Endodermal cell (in vitro differentiated cells): ENCODE results near the gene ELAVL2. TPM values are rescaled to one million over a fixed set of nuclear protein-coding genes. Genes with fewer than 3 reads are reported as not detected.
A peak's percentile ranks its signal among the peaks of the same experiment; 100 is the strongest.

ENCODE experiments used
- DNase-seq: peaks from one replicate; pipeline ENCODE4 v3.0.0-alpha.2; 2017
- H3K27ac ChIP-seq: 2 replicates; pipeline ENCODE4 v1.5.1; 2013; ENCODE audit warnings: mild to moderate bottlenecking, low read depth, low read length, moderate library complexity
- H3K27me3 ChIP-seq: 2 replicates; pipeline ENCODE4 v1.6.1; 2013; ENCODE audit warnings: mild to moderate bottlenecking, low read length, moderate library complexity; ENCODE audit not compliant: insufficient read depth, control insufficient read depth, poor library complexity, severe bottlenecking
- H3K36me3 ChIP-seq: 2 replicates; pipeline ENCODE4 v1.7.0; 2013; ENCODE audit warnings: mild to moderate bottlenecking, low read length, moderate library complexity; ENCODE audit not compliant: control insufficient read depth, insufficient read depth
- H3K4me1 ChIP-seq: one replicate; pipeline ENCODE4 v1.7.0; 2013; ENCODE audit warnings: low read length; ENCODE audit not compliant: control insufficient read depth, insufficient read depth
- H3K4me3 ChIP-seq: 2 replicates; pipeline ENCODE4 v1.5.1; 2013; ENCODE audit warnings: mild to moderate bottlenecking, low read length, moderate library complexity
- H3K9ac ChIP-seq: 2 replicates; pipeline ENCODE4 v1.6.1; 2013; ENCODE audit warnings: mild to moderate bottlenecking, low read length, moderate library complexity; ENCODE audit not compliant: poor library complexity, severe bottlenecking; ENCODE audit errors: extremely low read depth
- H3K9me3 ChIP-seq: 2 replicates; pipeline ENCODE4 v1.6.1; 2013; ENCODE audit warnings: mild to moderate bottlenecking, low read length, moderate library complexity; ENCODE audit not compliant: control insufficient read depth
- H3K27ac Mint-ChIP-seq: 2 replicates; pipeline ENCODE4 v1.8.0; 2020; ENCODE audit warnings: mixed read lengths
- H3K27me3 Mint-ChIP-seq: 2 replicates; pipeline ENCODE4 v1.8.0; 2021; ENCODE audit warnings: mild to moderate bottlenecking, mixed read lengths; ENCODE audit not compliant: insufficient read depth
- H3K36me3 Mint-ChIP-seq: 2 replicates; pipeline ENCODE4 v1.8.0; 2020; ENCODE audit warnings: low read depth, mixed read lengths
- H3K4me1 Mint-ChIP-seq: 2 replicates; pipeline ENCODE4 v1.8.0; 2020; ENCODE audit warnings: mixed read lengths
- H3K4me3 Mint-ChIP-seq: 2 replicates; pipeline ENCODE4 v1.8.0; 2020; ENCODE audit warnings: mild to moderate bottlenecking, moderate library complexity, mixed read lengths
- H3K9me3 Mint-ChIP-seq: 2 replicates; pipeline ENCODE4 v1.8.0; 2020; ENCODE audit warnings: mild to moderate bottlenecking, mixed read lengths
- WGBS, 2 experiments: methylation state at CpG; one replicate each; pipeline versions ENCODE4 v1.1.5 to v1.1.7; 2013; ENCODE audit warnings: missing lambda C conversion rate in 2 of 2, mixed read lengths in 1 of 2; ENCODE audit not compliant: insufficient coverage in 1 of 2, insufficient read length in 1 of 2; 5-methylcytosine and 5-hydroxymethylcytosine counted together
- total RNA-seq, 2 donors: library from RNA; stranded (reverse); fragmentation: NEBNext Ultra II Directional in 1 of 2; extraction: Animal tissue kit (Norgen Biotek cat#: 25700) in 1 of 2; gene quantifications; 2 replicates in 1 of 2; 3 replicates in 1 of 2; pipeline ENCODE4 v1.2.1, GENCODE V29; 2021
- TF ChIP-seq, protein P1 (sequence below): fragments of 200-600 bp; sonication (generic); conservative IDR thresholded peaks from 2 replicates; pipeline ENCODE4 v1.5.0; 2021; ENCODE audit warnings: antibody characterized with exemption, mild to moderate bottlenecking

Gene ELAVL2
- total RNA-seq, 2 donors from 2014 or later, result 4.7 to 6.2 TPM

- H3K9ac ChIP-seq, result no peak overlapping the region
- TF ChIP-seq, protein P1, sequence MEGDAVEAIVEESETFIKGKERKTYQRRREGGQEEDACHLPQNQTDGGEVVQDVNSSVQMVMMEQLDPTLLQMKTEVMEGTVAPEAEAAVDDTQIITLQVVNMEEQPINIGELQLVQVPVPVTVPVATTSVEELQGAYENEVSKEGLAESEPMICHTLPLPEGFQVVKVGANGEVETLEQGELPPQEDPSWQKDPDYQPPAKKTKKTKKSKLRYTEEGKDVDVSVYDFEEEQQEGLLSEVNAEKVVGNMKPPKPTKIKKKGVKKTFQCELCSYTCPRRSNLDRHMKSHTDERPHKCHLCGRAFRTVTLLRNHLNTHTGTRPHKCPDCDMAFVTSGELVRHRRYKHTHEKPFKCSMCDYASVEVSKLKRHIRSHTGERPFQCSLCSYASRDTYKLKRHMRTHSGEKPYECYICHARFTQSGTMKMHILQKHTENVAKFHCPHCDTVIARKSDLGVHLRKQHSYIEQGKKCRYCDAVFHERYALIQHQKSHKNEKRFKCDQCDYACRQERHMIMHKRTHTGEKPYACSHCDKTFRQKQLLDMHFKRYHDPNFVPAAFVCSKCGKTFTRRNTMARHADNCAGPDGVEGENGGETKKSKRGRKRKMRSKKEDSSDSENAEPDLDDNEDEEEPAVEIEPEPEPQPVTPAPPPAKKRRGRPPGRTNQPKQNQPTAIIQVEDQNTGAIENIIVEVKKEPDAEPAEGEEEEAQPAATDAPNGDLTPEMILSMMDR, result peak; percentile 72
- no peak overlapping the region for H3K4me3 Mint-ChIP-seq
- no peaks in the 10 kb centered on the region for H3K4me1 ChIP-seq
- no peaks in the 10 kb centered on the region for H3K36me3 Mint-ChIP-seq
- H3K27me3 Mint-ChIP-seq, result no peaks in the 10 kb centered on the region
- H3K4me3 ChIP-seq, result no peak overlapping the region
- peaks cover 8% of the 10 kb centered on the region for H3K27me3 ChIP-seq
- H3K9me3 ChIP-seq, result no peaks in the 10 kb centered on the region
- H3K27ac ChIP-seq, result no peak overlapping the region
- DNase-seq, result no peak
- H3K27ac Mint-ChIP-seq, result no peak overlapping the region
- no peaks in the 10 kb centered on the region for H3K9me3 Mint-ChIP-seq
- no peaks in the 10 kb centered on the region for H3K4me1 Mint-ChIP-seq
- no peaks in the 10 kb centered on the region for H3K36me3 ChIP-seq
- 83 to 88% methylated on average over 1 of the region's 1 CpG for WGBS, 2 experiments
Observed at GRCh38 chr9:23842565-23843129, 16.6 kb upstream of the ELAVL2 start.

- 74% methylated on average over 2 of the region's 2 CpGs; no CpG with 5 or more reads in 1 of the 2 experiments for WGBS, 2 experiments
Observed at GRCh38 chr9:23841304-23841703, 15.3 kb upstream of the ELAVL2 start.

GRCh38 chr9:23837038-23837437, 11.0 kb upstream of the ELAVL2 start:
- Mint-ChIP-seq H3K4me3 (no peak overlapping the region), H3K36me3 (no peaks in the 10 kb centered on the region), H3K9me3 (no peaks in the 10 kb centered on the region), H3K27ac (no peak overlapping the region), H3K27me3 (peaks cover 24% of the 10 kb centered on the region), H3K4me1 (peaks cover 6% of the 10 kb centered on the region)
- H3K4me3 ChIP-seq, result no peak overlapping the region
- H3K36me3 ChIP-seq, result no peaks in the 10 kb centered on the region
- WGBS, 2 experiments, result 68 to 89% methylated on average over 4 to 5 of the region's 5 CpGs
- TF ChIP-seq, protein P1, result no peak
- H3K27me3 ChIP-seq, result peaks cover 36% of the 10 kb centered on the region
- no peaks in the 10 kb centered on the region for H3K9me3 ChIP-seq
- H3K27ac ChIP-seq, result no peak overlapping the region
- no peak for DNase-seq
- H3K4me1 ChIP-seq, result no peaks in the 10 kb centered on the region
- H3K9ac ChIP-seq, result no peak overlapping the region

More at GRCh38 chr9:23841304-23841703, 15.3 kb upstream of the ELAVL2 start:
- TF ChIP-seq, protein P1, result no peak
- Mint-ChIP-seq H3K27ac (no peak overlapping the region), H3K36me3 (no peaks in the 10 kb centered on the region), H3K9me3 (no peaks in the 10 kb centered on the region), H3K4me1 (peaks cover 5% of the 10 kb centered on the region), H3K27me3 (peaks cover 3% of the 10 kb centered on the region), H3K4me3 (no peak overlapping the region)
- H3K9me3 ChIP-seq, result no peaks in the 10 kb centered on the region
- H3K36me3 ChIP-seq, result no peaks in the 10 kb centered on the region
- H3K27ac ChIP-seq, result no peak overlapping the region
- no peaks in the 10 kb centered on the region for H3K4me1 ChIP-seq
- no peak overlapping the region for H3K4me3 ChIP-seq
- peaks cover 8% of the 10 kb centered on the region for H3K27me3 ChIP-seq
- no peak overlapping the region for H3K9ac ChIP-seq
- no peak for DNase-seq
